Activated CD4-positive, alpha-beta T cell treated with anti-CD3 and anti-CD28 coated beads, Interleukin-2, amount 10 ng/mL, durations not matched to agents 24 days and 14 days (primary cell): Measurements from ENCODE around the gene ADAMTS6. TPM values are rescaled to one million over a fixed set of nuclear protein-coding genes. Genes with fewer than 3 reads are reported as not detected.
"Not testable (repeated sequence)": the region's sequence is repeated elsewhere in the genome, so short reads cannot be mapped to it uniquely, and the experiment has no call there.

Experiments used
- DNase-seq: peaks from one replicate; pipeline ENCODE4 v3.0.0; 2022
- H3K27ac Mint-ChIP-seq: one replicate; pipeline ENCODE4 v1.8.0; 2022; ENCODE audit warnings: mild to moderate bottlenecking, mixed read lengths
- H3K27me3 Mint-ChIP-seq: one replicate; pipeline ENCODE4 v1.8.0; 2022; ENCODE audit warnings: mixed read lengths
- H3K36me3 Mint-ChIP-seq: one replicate; pipeline ENCODE4 v1.8.0; 2022; ENCODE audit warnings: low read depth, mild to moderate bottlenecking, mixed read lengths
- H3K4me1 Mint-ChIP-seq: one replicate; pipeline ENCODE4 v1.8.0; 2021; ENCODE audit warnings: mixed read lengths
- H3K4me3 Mint-ChIP-seq: one replicate; pipeline ENCODE4 v1.8.0; 2022; ENCODE audit warnings: mild to moderate bottlenecking, moderate library complexity, mixed read lengths
- H3K9me3 Mint-ChIP-seq: one replicate; pipeline ENCODE4 v1.8.0; 2021; ENCODE audit warnings: mixed read lengths
- intact Hi-C: fragments of 100-400 bp; cut with micrococcal nuclease; formaldehyde crosslinking; loops from one replicate; pipeline ENCODE4 v1.15.1; 2023
- total RNA-seq: library from RNA; stranded (reverse); gene quantifications from 2 replicates; pipeline ENCODE4 v1.2.3, GENCODE V29; 2022

The ADAMTS6 gene
- total RNA-seq, 1 donor from 2014 or later: 0.89 TPM

GRCh38 chr5:65326922-65327321, 154.8 kb downstream of the ADAMTS6 start:
- H3K27me3 Mint-ChIP-seq: no peaks in the 10 kb centered on the region
- H3K9me3 Mint-ChIP-seq: no peaks in the 10 kb centered on the region
- no peak overlapping the region for H3K4me3 Mint-ChIP-seq
- no peak for DNase-seq
- no peak overlapping the region for H3K27ac Mint-ChIP-seq
- intact Hi-C loops: no loop called here
- H3K4me1 Mint-ChIP-seq: no peaks in the 10 kb centered on the region
- H3K36me3 Mint-ChIP-seq: no peaks in the 10 kb centered on the region

GRCh38 chr5:65324226-65324625, 157.5 kb downstream of the ADAMTS6 start:
- Mint-ChIP-seq H3K27ac (no peak overlapping the region), H3K36me3 (no peaks in the 10 kb centered on the region), H3K4me3 (no peak overlapping the region), H3K4me1 (no peaks in the 10 kb centered on the region), H3K9me3 (no peaks in the 10 kb centered on the region), H3K27me3 (no peaks in the 10 kb centered on the region)
- intact Hi-C loops: no loop called here
- no peak for DNase-seq

- intact Hi-C loops, H3K9me3 Mint-ChIP-seq, H3K27me3 Mint-ChIP-seq, H3K27ac Mint-ChIP-seq, H3K4me1 Mint-ChIP-seq, H3K36me3 Mint-ChIP-seq, DNase-seq, H3K4me3 Mint-ChIP-seq: not testable (repeated sequence)
These were observed 161.0 kb downstream of the ADAMTS6 start for GRCh38 chr5:65320704-65321103.

- no peak for DNase-seq
- Mint-ChIP-seq H3K4me1 (no peaks in the 10 kb centered on the region), H3K36me3 (no peaks in the 10 kb centered on the region), H3K27ac (no peak overlapping the region), H3K9me3 (no peaks in the 10 kb centered on the region), H3K27me3 (no peaks in the 10 kb centered on the region), H3K4me3 (no peak overlapping the region)
- intact Hi-C loops: no loop called here
These were observed 161.5 kb downstream of the ADAMTS6 start for GRCh38 chr5:65320250-65320649.

GRCh38 chr5:65307931-65308330, 173.8 kb downstream of the ADAMTS6 start:
- no peaks in the 10 kb centered on the region for H3K9me3 Mint-ChIP-seq
- no peak for DNase-seq
- peaks cover 4% of the 10 kb centered on the region for H3K27me3 Mint-ChIP-seq
- H3K4me3 Mint-ChIP-seq: no peak overlapping the region
- H3K4me1 Mint-ChIP-seq: no peaks in the 10 kb centered on the region
- no peak overlapping the region for H3K27ac Mint-ChIP-seq
- intact Hi-C loops: no loop called here
- H3K36me3 Mint-ChIP-seq: no peaks in the 10 kb centered on the region

- intact Hi-C loops: no loop called here
- Mint-ChIP-seq H3K4me1 (no peaks in the 10 kb centered on the region), H3K4me3 (no peak overlapping the region), H3K27me3 (peaks cover 4% of the 10 kb centered on the region), H3K27ac (no peak overlapping the region), H3K36me3 (no peaks in the 10 kb centered on the region), H3K9me3 (no peaks in the 10 kb centered on the region)
- DNase-seq: no peak
These were observed 174.6 kb downstream of the ADAMTS6 start for GRCh38 chr5:65307088-65307487.

GRCh38 chr5:65305913-65306312, 175.8 kb downstream of the ADAMTS6 start:
- Mint-ChIP-seq H3K36me3 (no peaks in the 10 kb centered on the region), H3K9me3 (no peaks in the 10 kb centered on the region), H3K4me3 (no peak overlapping the region), H3K4me1 (no peaks in the 10 kb centered on the region), H3K27ac (no peak overlapping the region), H3K27me3 (peaks cover 2% of the 10 kb centered on the region)
- DNase-seq: no peak
- intact Hi-C loops: no loop called here

- Mint-ChIP-seq H3K9me3 (no peaks in the 10 kb centered on the region), H3K4me1 (no peaks in the 10 kb centered on the region), H3K4me3 (no peak overlapping the region), H3K27me3 (peaks cover 2% of the 10 kb centered on the region), H3K36me3 (no peaks in the 10 kb centered on the region), H3K27ac (no peak overlapping the region)
- intact Hi-C loops: no loop called here
- no peak for DNase-seq
These were observed 181.9 kb downstream of the ADAMTS6 start for GRCh38 chr5:65299861-65300260.

GRCh38 chr5:65296067-65296466, 185.7 kb downstream of the ADAMTS6 start:
- Mint-ChIP-seq H3K27me3 (no peaks in the 10 kb centered on the region), H3K4me1 (no peaks in the 10 kb centered on the region), H3K36me3 (no peaks in the 10 kb centered on the region), H3K9me3 (no peaks in the 10 kb centered on the region), H3K27ac (no peak overlapping the region), H3K4me3 (no peak overlapping the region)
- DNase-seq: no peak
- intact Hi-C loops: no loop called here

GRCh38 chr5:65292196-65292595, 189.5 kb downstream of the ADAMTS6 start:
- Mint-ChIP-seq H3K27me3 (no peaks in the 10 kb centered on the region), H3K36me3 (no peaks in the 10 kb centered on the region), H3K9me3 (no peaks in the 10 kb centered on the region), H3K4me1 (no peaks in the 10 kb centered on the region), H3K27ac (no peak overlapping the region), H3K4me3 (no peak overlapping the region)
- DNase-seq: no peak
- intact Hi-C loops: no loop called here

- intact Hi-C loops: no loop called here
- DNase-seq: no peak
- H3K4me1 Mint-ChIP-seq: no peaks in the 10 kb centered on the region
- no peak overlapping the region for H3K4me3 Mint-ChIP-seq
- no peak overlapping the region for H3K27ac Mint-ChIP-seq
- no peaks in the 10 kb centered on the region for H3K9me3 Mint-ChIP-seq
- H3K27me3 Mint-ChIP-seq: no peaks in the 10 kb centered on the region
- H3K36me3 Mint-ChIP-seq: no peaks in the 10 kb centered on the region
These were observed 191.0 kb downstream of the ADAMTS6 start for GRCh38 chr5:65290677-65291076.

- no peak overlapping the region for H3K4me3 Mint-ChIP-seq
- intact Hi-C loops: no loop called here
- no peak for DNase-seq
- no peaks in the 10 kb centered on the region for H3K27me3 Mint-ChIP-seq
- no peak overlapping the region for H3K27ac Mint-ChIP-seq
- no peaks in the 10 kb centered on the region for H3K9me3 Mint-ChIP-seq
- H3K36me3 Mint-ChIP-seq: no peaks in the 10 kb centered on the region
- no peaks in the 10 kb centered on the region for H3K4me1 Mint-ChIP-seq
These were observed 193.1 kb downstream of the ADAMTS6 start for GRCh38 chr5:65288657-65289056.

- Mint-ChIP-seq H3K9me3 (no peaks in the 10 kb centered on the region), H3K4me1 (no peaks in the 10 kb centered on the region), H3K27me3 (peaks cover 4% of the 10 kb centered on the region), H3K4me3 (no peak overlapping the region), H3K27ac (no peak overlapping the region), H3K36me3 (no peaks in the 10 kb centered on the region)
- DNase-seq: no peak
- intact Hi-C loops: no loop called here
These were observed 202.1 kb downstream of the ADAMTS6 start for GRCh38 chr5:65279603-65280002.

GRCh38 chr5:65276178-65276890, 205.4 kb downstream of the ADAMTS6 start:
- Mint-ChIP-seq H3K36me3 (no peaks in the 10 kb centered on the region), H3K9me3 (no peaks in the 10 kb centered on the region), H3K27ac (no peak overlapping the region), H3K4me3 (no peak overlapping the region), H3K27me3 (peaks cover 4% of the 10 kb centered on the region), H3K4me1 (no peaks in the 10 kb centered on the region)
- intact Hi-C loops: no loop called here
- no peak for DNase-seq

- no peaks in the 10 kb centered on the region for H3K4me1 Mint-ChIP-seq
- no peaks in the 10 kb centered on the region for H3K9me3 Mint-ChIP-seq
- intact Hi-C loops: no loop called here
These were observed 209.8 kb downstream of the ADAMTS6 start for GRCh38 chr5:65271906-65272305.

More at GRCh38 chr5:65271906-65272305, 209.8 kb downstream of the ADAMTS6 start:
- no peaks in the 10 kb centered on the region for H3K36me3 Mint-ChIP-seq
- no peak overlapping the region for H3K4me3 Mint-ChIP-seq
- no peak for DNase-seq
- H3K27ac Mint-ChIP-seq: no peak overlapping the region
- peaks cover 4% of the 10 kb centered on the region for H3K27me3 Mint-ChIP-seq
